ENCODE results near the gene ARGFX.
"Not testable (repeated sequence)": the region's sequence is repeated elsewhere in the genome, so short reads cannot be mapped to it uniquely, and the experiment has no call there.

ARGFX gene

GRCh38 chr3:121599900-121600299 lies 32.2 kb downstream of the ARGFX start:
- DNase-seq (ENCODE audit: low read depth) = not testable (repeated sequence)

GRCh38 chr3:121601212-121601812 lies 33.6 kb downstream of the ARGFX start:
- no peak for DNase-seq (ENCODE audit: low read depth)

GRCh38 chr3:121604759-121605158 lies 37.0 kb downstream of the ARGFX start:
- DNase-seq (ENCODE audit: low read depth) = no peak

GRCh38 chr3:121606106-121606505 lies 38.4 kb downstream of the ARGFX start:
- DNase-seq (ENCODE audit: low read depth) = no peak
